Endothelial cell of umbilical vein (primary cell): ENCODE results near the gene TMC1. TPM values are rescaled to one million over a fixed set of nuclear protein-coding genes. Genes with fewer than 3 reads are reported as not detected.

ENCODE experiments used
- BruUV-seq: library from RNA; stranded (reverse); fragments of 400-500 nt; replicated peaks from 2 replicates; lab custom pipeline; 2021; lab: Mats Ljungman, UMichigan
- CTCF ChIA-PET: fragments of 300-600, 350-600 bp; sonication (Branson Sonifier 250); formaldehyde crosslinking; loops from one replicate; lab custom pipeline; 2021; ENCODE audit warnings: antibody characterized with exemption, inconsistent platforms; lab: Charles Lee
- POLR2A ChIA-PET: fragments of 300-600, 350-600 bp; sonication (Branson Sonifier 250); formaldehyde crosslinking; loops from one replicate; lab custom pipeline; 2021; ENCODE audit warnings: antibody characterized with exemption, inconsistent platforms; lab: Charles Lee
- DNase-seq: peaks from one replicate; pipeline ENCODE4 v3.0.0-alpha.2; 2011; ENCODE audit warnings: low read depth, low spot score
- FAIRE-seq: peaks from 2 replicates; lab custom pipeline; 2011; peaks lifted over from hg19 to GRCh38; lab: Jason Lieb, UNC
- H2AFZ ChIP-seq: 2 replicates; pipeline ENCODE4 v1.6.0; 2012; ENCODE audit warnings: low read depth, low read length, control low read depth, inconsistent platforms
- H3K27ac ChIP-seq: 2 replicates; pipeline ENCODE4 v1.5.1; 2011; ENCODE audit warnings: low read depth, mild to moderate bottlenecking, control low read depth, low read length, moderate library complexity; ENCODE audit not compliant: insufficient read depth
- H3K27me3 ChIP-seq, 2 experiments: 2 replicates each; pipeline versions ENCODE4 v1.6.0 to v1.6.1; 2011; ENCODE audit warnings: low read length in 2 of 2, mixed read lengths in 1 of 2; ENCODE audit not compliant: control insufficient read depth in 2 of 2, insufficient read depth in 2 of 2
- H3K36me3 ChIP-seq, 2 experiments: 2 replicates in 1 of 2; 3 replicates in 1 of 2; pipeline ENCODE4 v1.5.1; 2011; ENCODE audit warnings: low read length in 2 of 2, mild to moderate bottlenecking in 1 of 2, moderate library complexity in 1 of 2; ENCODE audit not compliant: control insufficient read depth in 2 of 2, insufficient read depth in 2 of 2; ENCODE audit errors: extremely low read depth in 1 of 2
- H3K4me1 ChIP-seq: 3 replicates; pipeline ENCODE4 v1.5.1; 2011; ENCODE audit warnings: mild to moderate bottlenecking, low read length; ENCODE audit not compliant: control insufficient read depth, insufficient read depth; ENCODE audit errors: extremely low read depth
- H3K4me2 ChIP-seq: 2 replicates; pipeline ENCODE4 v1.6.1; 2011; ENCODE audit warnings: low read length, control low read depth, mixed read lengths; ENCODE audit not compliant: insufficient read depth
- H3K4me3 ChIP-seq, 3 experiments: fragments of 200-600 bp in 1 of 3; sonication (generic), shearing (Covaris generic) in 1 of 3; replicated peaks in 1 of 3; 2 replicates each; pipeline ENCODE4 v1.5.1; 2011 to 2016; ENCODE audit warnings: control low read depth in 3 of 3, low read length in 3 of 3, mild to moderate bottlenecking in 2 of 3, inconsistent platforms in 1 of 3, low read depth in 1 of 3, moderate library complexity in 1 of 3; ENCODE audit not compliant: insufficient read depth in 1 of 3
- H3K79me2 ChIP-seq: 2 replicates; pipeline ENCODE4 v1.6.0; 2012; ENCODE audit warnings: low read length, inconsistent platforms; ENCODE audit not compliant: control insufficient read depth, insufficient read depth
- H3K9ac ChIP-seq: replicated peaks from 2 replicates; pipeline ENCODE3; 2011; ENCODE audit warnings: low read length, control low read depth; ENCODE audit not compliant: insufficient read depth; ENCODE audit errors: extremely low read depth
- H3K9me1 ChIP-seq: replicated peaks from 3 replicates; pipeline ENCODE4 v1.6.0; 2011; ENCODE audit warnings: mild to moderate bottlenecking, low read length; ENCODE audit not compliant: control insufficient read depth, insufficient read depth; ENCODE audit errors: extremely low read depth
- H3K9me3 ChIP-seq: replicated peaks from 2 replicates; pipeline ENCODE4 v1.5.1; 2012; ENCODE audit warnings: low read length, inconsistent platforms; ENCODE audit not compliant: control insufficient read depth, insufficient read depth
- H4K20me1 ChIP-seq: replicated peaks from 2 replicates; pipeline ENCODE3; 2011; ENCODE audit warnings: mild to moderate bottlenecking, low read length; ENCODE audit not compliant: control insufficient read depth, insufficient read depth; ENCODE audit errors: extremely low read depth
- CTCF ChIP-seq, 2 donors: IDR thresholded peaks; 1 replicate in 1 of 2; 2 replicates in 1 of 2; pipeline ENCODE4 v1.5.1; 2011; ENCODE audit warnings: low read length in 2 of 2, mild to moderate bottlenecking in 2 of 2, moderate library complexity in 2 of 2, control low read depth in 1 of 2, inconsistent platforms in 1 of 2, low read depth in 1 of 2; ENCODE audit not compliant: insufficient read depth in 1 of 2; ENCODE audit errors: extremely low read depth in 1 of 2
- EZH2 ChIP-seq: IDR thresholded peaks from 2 replicates; pipeline ENCODE4 v1.6.1; 2012; ENCODE audit warnings: borderline replicate concordance, low read depth, mild to moderate bottlenecking, moderate library complexity, low read length, inconsistent platforms; ENCODE audit not compliant: severe bottlenecking
- FOS ChIP-seq: IDR thresholded peaks from 2 replicates; pipeline ENCODE4 v1.6.1; 2011; ENCODE audit warnings: mild to moderate bottlenecking, low read length, moderate library complexity, borderline replicate concordance; ENCODE audit not compliant: insufficient read depth
- GATA2 ChIP-seq: IDR thresholded peaks from 2 replicates; pipeline ENCODE4 v1.7.0; 2011; ENCODE audit warnings: low read depth, mild to moderate bottlenecking, moderate library complexity, mixed read lengths, low read length; ENCODE audit not compliant: insufficient read length, insufficient read depth
- JUN ChIP-seq: IDR thresholded peaks from 2 replicates; pipeline ENCODE4 v1.6.1; 2011; ENCODE audit warnings: borderline replicate concordance, low read depth; ENCODE audit not compliant: insufficient read length, insufficient read depth
- MAX ChIP-seq: IDR thresholded peaks from 2 replicates; pipeline ENCODE4 v1.6.1; 2011; ENCODE audit not compliant: insufficient read depth, insufficient read length
- MYC ChIP-seq: IDR thresholded peaks from one replicate; pipeline ENCODE4 v1.6.1; 2011; ENCODE audit warnings: mild to moderate bottlenecking, low read depth, low read length
- POLR2A ChIP-seq: IDR thresholded peaks from 2 replicates; pipeline ENCODE4 v1.6.1; 2012; ENCODE audit warnings: low read depth, mild to moderate bottlenecking, control low read depth, low read length
- POLR2AphosphoS5 ChIP-seq: IDR thresholded peaks from 2 replicates; pipeline ENCODE4 v1.6.1; 2012; ENCODE audit warnings: low read depth, mild to moderate bottlenecking, control low read depth, low read length, moderate library complexity; ENCODE audit not compliant: insufficient read depth
- dilution Hi-C: fragments of 300-500 bp; cut with MboI; formaldehyde crosslinking; loops from one replicate; pipeline ENCODE4 v1.15.0; 2019; ENCODE audit warnings: low sequenced_read_pairs; ENCODE audit not compliant: extremely low pct_ligation_motif_present
- intact Hi-C: fragments of 100-400 bp; cut with micrococcal nuclease; formaldehyde crosslinking; loops from one replicate; pipeline ENCODE4 v1.10.0; 2022
- polyA plus RNA-seq, 4 experiments: library from polyadenylated mRNA; depleted of rRNA in 3 of 4; stranded (reverse) in 3 of 4; unstranded in 1 of 4; fragments of >200 nt; gene quantifications; 2 replicates each; pipeline versions ENCODE4 v1.2.1 to v1.2.3, GENCODE V29; 2011 to 2012; ENCODE audit warnings: missing spikeins in 1 of 4
- total RNA-seq: library from RNA; stranded (reverse); gene quantifications from 2 replicates; pipeline ENCODE4 v1.2.3, GENCODE V29; 2021

Gene TMC1
- total and polyA plus RNA-seq, 2 donors (not counting 3 experiments of a cell fraction or from before 2014, with no cell fraction given): 1.5 TPM; not detected in 1

GRCh38 chr9:72874344-72874743 lies 352.9 kb downstream of the TMC1 start:
- BruUV-seq: no TSS peak
- dilution Hi-C loops: loop anchor here (25.0 kb wide), 1 partner anchor 213 kb away; no protein-coding TSS in a partner anchor
- intact Hi-C loops: loop anchor here (5.0 to 10.0 kb wide), 2 partner anchors 50 to 73 kb away; no protein-coding TSS in a partner anchor

More at GRCh38 chr9:72874344-72874743, 352.9 kb downstream of the TMC1 start:
- no peak overlapping the region for H3K9ac ChIP-seq
- no peak overlapping the region for H3K4me3 ChIP-seq
- no peaks in the 10 kb centered on the region for H4K20me1 ChIP-seq
- no peaks in the 10 kb centered on the region for H3K36me3 ChIP-seq
- TF ChIP-seq JUN (no peak), GATA2 (no peak), FOS (no peak), POLR2A (no peak), EZH2 (no peak), POLR2AphosphoS5 (no peak), MAX (no peak), CTCF (IDR thresholded peaks at IDR 0.05; ENCODE audit: extremely low read depth in 1 of 2, insufficient read depth in 1 of 2, low read depth in 1 of 2, low read length in 2 of 2) (no peak), MYC (no peak)
- peaks cover 5% of the 10 kb centered on the region for H3K4me1 ChIP-seq
- H3K4me2 ChIP-seq: no peak overlapping the region
- no peaks in the 10 kb centered on the region for H3K9me3 ChIP-seq
- no peaks in the 10 kb centered on the region for H3K79me2 ChIP-seq
- ChIA-PET POLR2A (no interaction called here), CTCF (interaction anchor here (1.0 to 6.0 kb wide), 2 partner anchors 74 to 148 kb away, joined by 3 to 201 read pairs; no protein-coding TSS in a partner anchor)
- no peak for DNase-seq
- H3K27ac ChIP-seq: no peak overlapping the region
- FAIRE-seq: no peak
- H3K27me3 ChIP-seq: no peaks in the 10 kb centered on the region
- no peaks in the 10 kb centered on the region for H3K9me1 ChIP-seq
- no peak overlapping the region for H2AFZ ChIP-seq
